GM19328 (cell line): ENCODE results near the gene PTPRM.

Experiments
- ATAC-seq: cut with Tn5 transposase; IDR thresholded peaks from one replicate; pipeline ENCODE4 v1.9.1; 2021; ENCODE audit warnings: mild to moderate bottlenecking, moderate library complexity; ENCODE audit not compliant: unreplicated experiment

Gene PTPRM

DNA sequence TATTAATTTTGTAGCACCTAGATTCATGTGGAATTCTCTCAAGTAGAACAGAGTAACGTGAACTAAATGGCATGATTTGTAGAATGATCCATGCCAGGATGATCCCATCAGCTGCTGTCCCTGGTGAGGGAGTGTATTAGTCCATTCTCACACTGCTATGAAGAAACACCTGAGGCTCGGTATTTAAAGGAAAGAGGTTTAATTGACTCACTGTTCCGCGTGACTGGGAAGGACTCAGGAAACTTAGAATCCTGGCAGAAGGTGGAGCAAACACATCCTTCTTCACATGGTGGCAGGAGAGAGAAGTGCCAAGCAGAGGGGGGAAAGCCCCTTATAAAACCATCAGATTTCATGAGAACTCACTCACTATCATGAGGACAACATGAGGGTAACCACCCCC lies 312.6 kb downstream of the PTPRM start:
- ATAC-seq, result no peak

DNA sequence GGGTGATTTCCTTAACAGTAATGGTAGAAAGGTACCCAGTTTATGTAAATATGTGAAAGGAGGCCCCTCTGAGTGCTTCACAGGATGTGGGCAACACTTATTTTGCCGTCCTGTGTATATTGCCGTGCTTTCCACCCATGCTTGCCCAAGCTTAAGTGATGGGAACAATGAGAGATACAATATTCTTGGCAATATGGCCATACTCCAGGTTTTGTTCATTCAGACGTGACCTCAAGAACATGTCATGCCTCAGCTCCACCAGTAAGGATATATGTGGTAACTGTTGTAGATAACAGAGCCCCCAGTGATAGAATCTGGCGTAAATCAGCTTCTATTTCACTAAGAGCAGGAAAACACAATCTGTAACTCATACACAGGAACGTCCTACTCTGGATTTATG lies 318.7 kb downstream of the PTPRM start:
- no peak for ATAC-seq

DNA sequence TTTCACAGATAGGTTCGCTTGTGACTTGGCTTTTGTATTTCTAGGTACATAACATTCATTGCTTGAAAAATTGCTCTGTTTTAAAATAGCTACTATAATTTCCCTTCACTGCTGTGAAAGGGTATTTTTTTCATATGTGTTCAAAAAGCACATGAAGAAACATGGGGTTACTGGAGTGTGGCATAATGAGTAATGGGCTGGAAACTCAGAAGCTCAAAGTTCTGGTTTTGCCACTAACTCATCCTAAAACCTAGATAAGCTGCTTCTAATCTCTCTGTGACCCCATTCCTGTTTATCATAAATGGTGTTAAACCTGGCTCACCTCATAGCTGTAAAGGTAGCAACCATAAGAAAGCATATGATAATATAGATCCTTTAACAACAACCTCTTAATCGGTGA lies 319.3 kb downstream of the PTPRM start:
- ATAC-seq, result no peak

DNA sequence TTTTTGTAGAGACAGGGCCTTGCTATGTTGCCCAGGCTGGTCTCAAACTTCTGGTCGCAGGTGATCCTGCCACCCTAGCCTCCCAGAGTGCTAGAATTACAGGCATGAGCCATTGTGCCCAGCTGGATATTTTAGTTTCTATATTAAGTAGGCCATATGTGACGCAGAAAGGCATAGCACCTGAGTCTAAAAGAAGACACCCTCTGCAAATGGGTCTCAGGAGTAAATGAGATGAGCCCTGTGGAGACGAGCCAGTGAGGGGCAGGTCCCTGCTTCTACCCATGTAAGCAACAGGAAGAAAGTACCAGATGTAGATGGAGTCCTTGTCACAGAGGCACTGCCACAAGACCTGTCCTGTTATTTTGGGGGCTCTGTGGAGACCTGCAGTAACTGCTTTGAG lies 322.4 kb downstream of the PTPRM start:
- no peak for ATAC-seq

DNA sequence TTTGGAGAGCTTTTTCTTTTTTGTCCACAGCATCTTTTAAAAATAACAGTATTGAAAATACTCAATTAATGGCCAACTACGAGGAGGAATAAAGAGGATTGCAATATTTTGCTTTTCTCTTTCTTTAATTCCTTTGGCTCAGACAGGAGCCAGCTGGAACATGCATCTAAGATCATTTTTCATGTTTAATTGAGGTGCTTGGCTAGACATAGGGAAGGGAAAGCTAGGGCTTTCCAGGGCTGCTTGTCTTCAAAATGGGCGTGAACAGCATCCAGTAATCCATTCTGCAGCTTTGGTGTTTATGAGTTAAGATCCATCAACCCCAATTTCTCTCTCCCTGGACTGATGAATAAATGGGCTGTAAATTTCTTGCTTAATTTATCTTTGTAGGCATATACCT lies 323.0 kb downstream of the PTPRM start:
- ATAC-seq, result no peak

DNA sequence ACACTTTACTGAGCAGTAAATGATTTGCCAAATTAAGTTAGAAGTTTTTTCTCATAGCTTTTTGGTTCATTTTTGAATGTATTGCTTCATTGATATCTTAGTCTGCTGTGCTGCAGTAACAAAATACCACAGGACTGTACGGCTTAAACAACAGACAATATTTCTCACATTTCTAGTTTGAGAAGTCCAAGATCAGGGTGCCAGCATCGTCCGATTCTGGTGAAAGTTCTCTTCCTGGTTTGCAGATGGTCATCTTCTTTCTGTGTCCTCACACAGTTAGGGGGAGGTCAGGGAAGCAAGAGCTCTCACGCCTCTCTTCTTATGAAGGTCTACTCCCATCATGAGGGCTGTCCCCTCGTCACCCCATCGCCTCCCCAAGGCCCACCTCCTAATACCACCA lies 325.4 kb downstream of the PTPRM start:
- no peak for ATAC-seq

DNA sequence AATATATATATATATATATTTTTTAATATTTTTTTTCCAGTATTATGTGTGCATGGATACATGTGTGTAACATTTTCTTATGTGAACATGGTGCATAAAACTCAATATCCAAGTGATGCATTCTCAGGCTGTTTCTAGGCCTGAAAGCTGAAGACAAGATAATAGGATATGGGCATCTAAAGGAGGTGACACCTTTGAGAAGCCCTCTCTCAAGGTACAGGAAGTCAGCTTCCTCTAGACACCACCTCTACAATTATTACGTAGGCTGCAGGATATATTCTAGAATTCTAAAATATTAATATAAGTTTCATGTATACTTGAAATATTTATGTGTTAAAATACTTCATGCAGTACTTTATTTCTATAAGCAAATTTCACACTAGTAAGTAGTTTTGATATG lies 327.5 kb downstream of the PTPRM start:
- no peak for ATAC-seq

DNA sequence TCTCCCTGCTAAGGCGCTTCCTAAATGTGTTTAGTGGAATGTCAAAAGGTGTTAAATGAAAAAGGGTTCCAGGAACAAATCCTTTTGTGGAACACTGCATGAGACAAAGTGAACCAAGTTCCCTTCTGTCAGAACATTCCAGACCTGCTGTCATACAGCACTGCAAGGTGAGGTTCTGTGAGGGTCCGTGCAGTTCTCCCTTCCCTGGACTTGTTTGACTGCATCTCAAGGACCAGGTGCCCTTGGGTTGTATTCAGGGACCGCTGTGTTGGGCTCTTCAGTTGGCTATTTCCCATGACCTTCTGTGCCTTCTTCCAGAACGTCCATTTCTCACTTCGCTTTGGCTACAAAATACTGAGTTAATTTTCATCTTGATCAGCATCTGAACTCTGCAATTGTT lies 328.2 kb downstream of the PTPRM start:
- no peak for ATAC-seq

DNA sequence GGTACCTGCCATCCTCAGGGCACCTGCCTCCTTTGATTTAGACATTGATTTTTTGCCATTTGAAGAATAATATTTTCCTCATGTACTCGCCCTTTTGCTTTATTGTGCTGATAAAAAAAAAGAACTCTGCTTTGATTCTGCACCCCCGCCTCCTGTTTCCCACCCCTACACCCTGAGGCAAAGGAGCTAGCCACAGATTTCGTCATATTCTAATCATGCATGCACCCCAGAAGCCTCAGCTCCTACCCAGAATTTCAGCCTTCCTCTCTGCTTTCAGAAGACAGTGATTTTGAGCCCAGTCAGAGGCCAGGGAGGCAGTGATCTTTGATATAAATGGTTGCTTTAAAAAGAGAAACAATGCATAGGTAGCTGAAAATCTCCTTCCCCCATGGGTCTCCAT lies 329.0 kb downstream of the PTPRM start:
- ATAC-seq, result no peak

DNA sequence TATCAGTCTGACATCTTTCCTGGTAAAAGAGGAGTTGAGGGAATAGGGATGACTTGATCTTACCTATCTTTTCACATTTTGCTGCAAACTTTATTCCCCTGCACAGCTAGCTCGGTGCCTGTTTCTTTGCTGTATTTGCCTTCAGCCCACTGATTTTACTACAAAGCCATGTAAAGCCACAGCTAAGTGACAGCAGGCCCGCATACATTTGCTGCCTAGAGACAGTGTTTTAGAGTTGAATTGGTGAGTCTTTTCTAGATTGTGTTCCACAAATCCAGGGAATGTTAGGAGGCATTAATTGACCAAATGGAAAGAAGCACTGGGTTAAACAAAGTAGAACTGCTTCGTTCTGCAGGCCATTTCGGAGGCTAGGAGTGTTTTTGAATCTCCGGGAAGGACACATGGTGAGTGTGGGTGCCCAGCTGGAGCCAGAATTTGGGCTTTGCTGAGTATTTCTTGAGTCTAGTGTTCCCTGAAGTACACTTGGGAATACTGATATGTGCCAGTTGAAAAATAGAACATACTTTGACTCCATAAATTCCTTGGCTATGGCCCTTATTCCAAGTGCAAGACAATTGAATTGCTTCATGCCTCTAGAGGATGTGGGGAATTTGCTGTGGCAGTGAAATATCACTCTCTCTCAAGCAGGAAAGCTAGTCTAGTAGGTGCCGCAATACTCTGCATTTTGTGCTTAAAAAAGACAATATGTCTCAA lies 329.8 kb downstream of the PTPRM start:
- ATAC-seq, result no peak

DNA sequence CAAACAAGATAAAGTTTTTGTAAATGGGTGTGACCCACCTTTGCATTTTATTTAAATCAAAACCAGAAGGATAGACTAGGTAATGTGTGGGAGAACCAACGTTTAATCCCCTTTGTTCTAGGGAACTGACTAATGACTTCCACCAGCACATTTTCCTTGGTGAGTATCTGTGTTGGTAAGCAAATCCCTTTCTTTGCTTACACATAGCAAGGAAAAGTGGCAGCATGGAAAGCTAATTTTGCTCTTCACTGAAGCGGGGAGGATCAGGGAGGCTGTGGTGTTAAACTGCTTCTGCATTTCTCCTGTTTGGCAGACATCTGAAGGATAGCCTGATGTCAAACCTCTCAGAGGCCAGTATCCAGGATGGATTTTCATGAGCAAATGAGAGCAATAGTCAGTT lies 331.1 kb downstream of the PTPRM start:
- no peak for ATAC-seq

DNA sequence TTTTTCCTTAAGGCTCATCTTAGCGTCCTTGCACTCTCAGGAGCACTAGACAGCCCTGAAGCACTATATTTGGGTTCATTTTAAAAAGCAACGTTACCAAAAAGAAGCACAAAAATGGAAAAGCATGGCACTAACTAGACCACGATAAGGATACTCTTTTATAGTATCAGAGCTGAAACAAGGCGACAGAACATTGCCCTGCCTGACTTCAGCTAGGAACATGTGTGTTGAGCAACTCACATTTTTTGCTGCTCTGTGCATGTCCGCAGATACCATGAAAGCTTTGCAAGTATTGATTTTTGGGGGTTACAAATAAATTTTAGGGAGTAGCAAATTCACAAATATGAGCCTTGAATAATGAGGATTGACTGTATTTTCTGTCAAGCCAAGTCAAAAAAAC lies 332.0 kb downstream of the PTPRM start:
- no peak for ATAC-seq

DNA sequence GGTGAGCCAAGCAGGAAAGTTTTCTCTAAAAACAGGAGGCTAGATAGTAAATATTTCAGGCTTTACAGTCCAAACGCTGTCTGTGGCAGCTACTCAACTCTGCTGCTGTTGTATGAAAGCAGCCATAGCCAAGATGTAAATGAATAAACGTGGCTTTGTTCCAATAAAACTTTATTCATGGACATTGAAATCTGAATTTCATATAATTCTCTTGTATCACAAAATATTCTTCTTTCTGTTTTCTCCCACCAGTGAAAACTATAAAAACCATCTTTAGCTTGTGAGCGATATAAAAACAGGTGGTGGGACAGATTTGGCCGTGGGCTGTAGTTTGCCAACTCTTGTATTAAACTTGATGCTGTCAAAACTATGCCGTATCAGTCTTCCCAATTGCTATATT lies 333.0 kb downstream of the PTPRM start:
- no peak for ATAC-seq

DNA sequence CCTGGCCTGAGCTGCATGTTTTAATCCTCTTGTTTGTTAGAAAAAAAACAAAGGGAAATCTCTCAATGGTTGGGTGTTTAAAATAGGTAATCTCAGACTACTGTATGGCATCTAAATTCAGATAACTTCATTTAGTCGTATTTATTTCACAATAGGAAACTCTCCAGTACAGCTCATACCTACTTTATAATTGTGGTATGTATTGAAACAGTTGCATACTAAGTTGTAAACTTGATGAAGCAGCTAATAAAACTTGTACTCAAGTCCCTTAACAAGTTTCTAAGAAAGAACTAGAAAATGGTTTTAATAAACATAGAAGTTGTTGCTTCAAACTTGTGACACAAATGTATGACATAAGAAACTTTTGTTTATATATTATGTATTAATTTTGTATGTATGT lies 334.5 kb downstream of the PTPRM start:
- no peak for ATAC-seq

DNA sequence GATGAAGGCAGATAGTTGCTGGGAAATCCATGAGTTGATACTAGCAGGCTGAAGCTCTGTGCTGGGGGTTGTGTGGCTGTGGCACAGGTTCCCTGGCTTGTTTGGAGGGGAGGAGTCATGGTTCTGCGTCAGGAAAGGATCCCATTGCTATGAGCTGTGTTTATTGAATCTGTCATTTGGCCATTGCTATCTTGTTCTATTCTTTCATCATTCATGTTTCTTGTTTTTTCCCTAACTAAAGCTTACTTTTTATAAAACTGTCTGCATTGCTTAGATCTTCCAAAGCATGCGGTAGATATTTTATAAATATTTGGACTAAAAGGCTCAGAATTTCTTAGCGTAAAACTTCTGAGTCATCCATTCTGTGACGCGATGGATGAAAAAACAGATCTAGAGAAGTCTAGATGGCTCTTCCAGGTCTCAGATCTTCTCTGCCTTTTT lies 335.3 kb downstream of the PTPRM start:
- no peak for ATAC-seq

DNA sequence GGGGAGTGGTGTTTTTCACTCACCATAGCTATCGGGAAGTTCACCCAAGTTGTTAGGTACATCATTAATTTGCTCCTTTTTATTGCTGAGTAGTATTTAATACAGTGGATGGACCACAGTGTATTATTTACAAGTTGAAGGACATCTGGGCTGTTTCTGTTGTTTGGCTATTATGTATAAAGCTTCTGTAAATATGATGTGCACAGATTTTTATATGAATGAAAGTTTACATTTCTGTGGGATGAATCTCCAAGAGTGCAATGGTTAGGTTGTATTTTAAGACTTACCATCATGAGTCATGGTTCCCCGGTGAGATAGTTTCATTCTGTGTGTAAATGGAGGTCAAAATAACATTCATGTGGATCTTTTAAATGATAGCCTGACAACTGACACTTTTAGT lies 337.4 kb downstream of the PTPRM start:
- no peak for ATAC-seq

DNA sequence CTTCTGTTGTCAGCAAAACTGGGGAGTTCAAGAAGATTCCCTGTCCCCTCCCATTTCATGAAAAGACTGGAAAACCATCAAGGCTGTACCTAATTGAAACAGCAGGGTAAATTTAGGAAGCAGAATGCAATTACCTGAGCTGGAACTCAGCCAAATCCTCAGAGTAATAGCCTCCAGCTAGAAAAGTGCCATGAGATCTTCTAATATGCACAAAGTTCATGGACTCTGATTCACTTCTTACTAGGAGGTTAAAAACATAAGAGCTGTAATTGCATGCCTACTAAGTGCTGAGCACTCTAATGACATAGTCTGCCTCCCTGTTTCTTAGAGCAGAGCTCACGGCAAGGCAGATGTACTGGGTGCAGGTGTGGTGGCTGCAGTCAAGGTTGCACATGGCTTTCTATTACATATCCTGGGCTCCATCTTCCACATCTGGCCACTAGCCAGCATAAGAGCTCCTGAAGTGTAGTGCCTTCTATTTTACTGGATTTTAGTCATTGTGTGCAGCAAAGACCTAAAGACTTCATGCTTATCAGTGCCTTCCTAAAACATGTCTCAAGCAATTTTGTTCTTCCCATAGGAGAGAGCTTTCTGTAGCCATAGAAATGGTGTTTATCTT lies 341.7 kb downstream of the PTPRM start:
- ATAC-seq, result no peak

DNA sequence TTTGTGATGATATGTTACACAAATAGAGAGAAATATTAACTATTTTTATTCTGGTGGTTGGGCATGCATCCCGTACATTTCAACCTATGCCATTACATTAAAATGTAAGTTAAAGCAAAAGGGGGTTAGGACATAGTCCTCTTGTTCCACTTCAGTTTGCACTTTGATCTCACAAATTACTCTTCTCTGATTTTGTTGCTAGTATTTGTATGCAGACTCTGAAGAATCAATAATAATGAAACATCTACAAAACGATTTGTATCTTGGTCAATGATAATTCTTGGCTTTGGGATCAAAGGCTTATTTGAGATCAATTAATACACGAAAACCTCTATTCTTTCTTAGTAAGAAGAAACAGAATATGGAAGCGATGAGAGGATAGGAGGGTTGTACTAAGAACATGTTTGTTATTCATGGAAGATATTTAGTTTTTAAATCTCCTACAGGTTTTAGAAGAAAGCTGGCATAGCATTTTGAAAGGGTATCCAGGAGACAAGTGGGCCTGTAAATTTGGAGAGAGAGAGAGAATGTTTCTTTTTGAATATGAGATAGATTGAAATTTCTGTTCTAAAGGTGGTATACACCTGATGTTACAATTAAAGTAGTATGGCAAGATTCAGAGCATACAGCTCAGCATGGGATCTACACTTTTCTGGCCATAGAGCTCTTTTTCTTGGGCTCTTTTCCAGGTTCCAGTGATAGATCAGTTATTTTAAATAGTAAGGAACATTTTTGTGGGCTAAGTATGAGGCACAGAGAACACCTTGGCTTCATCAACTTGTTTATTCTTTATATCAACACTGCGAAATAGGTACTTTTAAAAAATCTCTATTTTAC lies 347.9 kb downstream of the PTPRM start:
- ATAC-seq, result no peak

DNA sequence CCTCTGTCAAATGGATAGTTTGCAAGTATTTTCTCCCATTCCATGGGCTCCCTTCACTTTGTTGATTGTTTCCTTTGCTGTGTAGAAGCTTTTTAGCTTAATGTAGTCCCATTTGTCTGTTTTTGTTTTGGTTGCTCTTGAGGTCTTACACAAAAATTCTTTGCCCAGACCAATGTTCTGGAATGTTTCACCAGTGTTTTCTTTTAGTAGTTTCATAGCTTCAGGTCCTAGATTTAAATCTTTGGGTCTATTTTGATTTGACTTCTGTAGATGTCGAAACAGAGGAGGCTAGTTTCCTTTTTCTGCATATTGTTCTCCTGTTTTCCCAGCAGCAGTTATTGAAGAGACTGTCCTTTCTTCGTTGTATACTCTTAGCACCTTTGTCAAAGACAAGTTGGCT lies 351.6 kb downstream of the PTPRM start:
- no peak for ATAC-seq

DNA sequence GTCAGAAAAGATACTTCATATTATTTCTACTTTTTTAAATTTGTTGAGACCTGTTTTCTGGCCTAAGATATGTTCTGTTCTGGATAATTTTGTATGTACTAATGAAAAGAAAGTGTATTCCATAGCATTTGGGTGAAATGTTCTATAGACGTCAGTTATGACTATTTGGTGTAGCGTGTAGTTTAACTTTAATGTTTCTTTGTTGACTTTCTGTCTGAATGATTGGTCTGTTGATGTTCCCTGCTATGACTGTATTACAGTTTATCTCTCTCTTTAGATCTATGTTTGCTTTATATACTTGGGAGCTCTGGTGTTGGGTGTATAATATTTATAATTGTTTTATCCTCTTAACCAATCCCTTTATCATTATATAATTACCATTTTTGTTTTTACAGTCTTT lies 352.4 kb downstream of the PTPRM start:
- ATAC-seq, result no peak

DNA sequence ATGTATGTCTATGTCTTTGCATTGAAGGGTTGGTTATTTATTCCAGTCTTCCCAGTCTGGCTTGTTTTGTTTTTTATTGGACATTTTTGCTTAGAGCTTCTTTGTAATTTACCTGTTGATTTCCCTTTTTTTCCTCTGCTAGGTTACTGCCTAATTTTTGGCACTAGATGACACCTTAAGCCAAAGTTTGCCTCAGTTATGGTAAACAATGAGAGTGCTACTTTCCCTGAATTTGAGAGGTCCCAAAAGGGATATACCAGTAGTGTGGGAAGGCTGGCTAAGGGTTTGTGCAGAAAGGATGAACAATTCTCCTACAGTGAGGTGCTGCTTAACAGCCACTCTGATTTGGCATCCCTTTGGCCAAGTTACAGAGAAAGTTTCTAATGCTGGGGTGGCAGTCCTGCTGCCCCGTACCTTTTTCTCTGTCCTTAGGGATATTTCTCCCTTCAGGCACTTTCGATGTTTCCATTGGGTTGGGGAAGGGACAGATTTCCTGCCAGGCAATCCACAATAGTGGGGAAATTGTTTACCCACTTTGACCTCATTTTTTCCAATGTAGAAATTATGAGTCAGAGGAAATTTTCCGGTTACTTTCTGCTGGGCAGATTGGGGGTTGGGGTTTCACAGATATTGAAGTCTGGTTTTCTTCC lies 354.9 kb downstream of the PTPRM start:
- ATAC-seq, result no peak

DNA sequence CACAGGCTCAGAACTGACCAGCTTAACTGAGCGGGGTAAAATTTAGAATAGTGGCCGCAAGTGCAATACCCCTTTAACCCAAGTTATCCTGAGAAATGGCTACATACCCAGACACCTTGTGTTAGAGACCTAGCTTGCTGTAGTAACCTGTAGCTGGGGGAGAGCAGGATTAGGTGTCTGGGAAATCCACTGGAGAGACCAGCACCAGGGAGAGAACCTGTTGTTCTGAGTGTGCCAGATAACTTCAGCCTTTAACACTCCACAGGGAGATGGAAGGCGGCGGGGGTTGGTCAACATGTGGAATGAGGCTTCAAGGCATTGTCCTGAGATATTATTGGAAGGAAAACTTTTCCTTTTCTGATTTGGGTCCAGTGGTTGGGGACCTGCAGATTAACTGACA lies 356.0 kb downstream of the PTPRM start:
- no peak for ATAC-seq
